HepG2 (cell line): ENCODE measurements around the gene SYNGR4. TPM values are rescaled to one million over a fixed set of nuclear protein-coding genes. Genes with fewer than 3 reads are reported as not detected.

Experiments used
- ATAC-seq: fragments of 200-7000 bp; cut with Tn5 transposase; 3 replicates; pipeline ENCODE4 v1.9.1; 2020; ENCODE audit warnings: mild to moderate bottlenecking, moderate library complexity
- BruUV-seq: library from RNA; stranded (reverse); fragments of 400-500 nt; replicated peaks from 2 replicates; lab custom pipeline; 2021; lab: Mats Ljungman, UMichigan
- CTCF ChIA-PET: fragments of 300-600 bp; formaldehyde crosslinking; extraction: SDS; loops from one replicate; lab custom pipeline; 2021; ENCODE audit warnings: low total read pairs, inconsistent platforms, low intra/inter-chr PET ratio; lab: Yijun Ruan, JAX
- POLR2A ChIA-PET: fragments of 350-600 bp; sonication (Branson Sonifier 250); formaldehyde crosslinking; loops from one replicate; lab custom pipeline; 2020; ENCODE audit warnings: antibody characterized with exemption, inconsistent platforms; lab: Yijun Ruan, JAX
- DNase-seq: peaks from one replicate; pipeline ENCODE4 v3.0.0-alpha.2; 2015; ENCODE audit warnings: low spot score
- FAIRE-seq: peaks from 3 replicates; lab custom pipeline; 2011; peaks lifted over from hg19 to GRCh38; lab: Jason Lieb, UNC
- H2AFZ ChIP-seq: one replicate; pipeline ENCODE4 v1.6.1; 2011; ENCODE audit warnings: low read length, inconsistent platforms
- H3K27ac ChIP-seq: fragments of 300-600 bp; 3 replicates; pipeline ENCODE4 v1.8.0; 2011; ENCODE audit warnings: mixed run types, mild to moderate bottlenecking, mixed read lengths, low read length, inconsistent platforms; ENCODE audit not compliant: insufficient read depth; ENCODE audit errors: extremely low read length
- H3K27me3 ChIP-seq, 2 experiments: fragments of 200-600 bp in 1 of 2; 2 replicates in 1 of 2; 3 replicates in 1 of 2; pipeline versions ENCODE4 v1.6.0 to v1.8.0; 2011; ENCODE audit warnings: low read length in 2 of 2, mild to moderate bottlenecking in 2 of 2, moderate library complexity in 2 of 2, inconsistent platforms in 1 of 2; ENCODE audit not compliant: insufficient read depth in 2 of 2, control insufficient read depth in 1 of 2
- H3K36me3 ChIP-seq, 2 experiments: fragments of 200-600 bp in 1 of 2; replicated peaks in 1 of 2; 2 replicates in 1 of 2; 3 replicates in 1 of 2; pipeline versions ENCODE4 v1.5.1 to v1.8.0; 2011; ENCODE audit warnings: low read length in 2 of 2, inconsistent platforms in 1 of 2; ENCODE audit not compliant: insufficient read depth in 2 of 2, control insufficient read depth in 1 of 2
- H3K4me1 ChIP-seq: 2 replicates; pipeline ENCODE4 v1.5.1; 2012; ENCODE audit warnings: low read length, inconsistent platforms; ENCODE audit not compliant: insufficient read depth
- H3K4me2 ChIP-seq: 2 replicates; pipeline ENCODE4 v1.6.0; 2011; ENCODE audit warnings: low read depth, low read length, inconsistent platforms
- H3K4me3 ChIP-seq, 3 experiments: fragments of 200-600 bp in 1 of 3; sonication (generic), shearing (Covaris generic) in 1 of 3; replicated peaks in 1 of 3; 2 replicates each; pipeline ENCODE4 v1.5.1; 2011 to 2016; ENCODE audit warnings: low read length in 3 of 3, inconsistent platforms in 2 of 3, low read depth in 2 of 3, mild to moderate bottlenecking in 2 of 3, control low read depth in 1 of 3, mixed read lengths in 1 of 3; ENCODE audit not compliant: insufficient read depth in 1 of 3
- H3K79me2 ChIP-seq: one replicate; pipeline ENCODE4 v1.6.1; 2011; ENCODE audit warnings: low read length, inconsistent platforms; ENCODE audit not compliant: insufficient read depth
- H3K9ac ChIP-seq: 2 replicates; pipeline ENCODE4 v1.6.0; 2011; ENCODE audit warnings: mild to moderate bottlenecking, low read depth, low read length, inconsistent platforms; ENCODE audit not compliant: insufficient read depth
- H3K9me3 ChIP-seq: 2 replicates; pipeline ENCODE4 v1.5.1; 2012; ENCODE audit warnings: mild to moderate bottlenecking, low read length
- H4K20me1 ChIP-seq: 2 replicates; pipeline ENCODE4 v1.6.0; 2011; ENCODE audit warnings: inconsistent platforms, mild to moderate bottlenecking, low read length, moderate library complexity; ENCODE audit not compliant: insufficient read depth
- ZNF180 ChIP-seq: sonication (generic); formaldehyde crosslinking; IDR thresholded peaks from 2 replicates; pipeline ENCODE4 v1.4.0; 2020; ENCODE audit warnings: low read depth, missing genetic modification reagents, borderline replicate concordance
- ZNF558 ChIP-seq: sonication (generic); formaldehyde crosslinking; IDR thresholded peaks from 2 replicates; pipeline ENCODE4 v1.9.0; 2022; ENCODE audit warnings: mild to moderate bottlenecking, missing genetic modification reagents, borderline replicate concordance
- ZNF768 ChIP-seq: sonication (generic); formaldehyde crosslinking; IDR thresholded peaks from 2 replicates; pipeline ENCODE4 v1.4.0; 2020; ENCODE audit warnings: missing genetic modification reagents
- WGBS: methylation state at CpG from one replicate; pipeline ENCODE4 v1.1.6; 2017; ENCODE audit warnings: low lambda C conversion rate; 5-methylcytosine and 5-hydroxymethylcytosine counted together
- in situ Hi-C: cut with HindIII; loops from 2 replicates; pipeline ENCODE4 v1.10.0; 2017; ENCODE audit warnings: low pct_unique_long_range_greater_than_20kb; ENCODE audit not compliant: extremely low pct_ligation_motif_present
- intact Hi-C: fragments of 100-400 bp; cut with micrococcal nuclease; formaldehyde crosslinking; loops from one replicate; pipeline ENCODE4 v1.10.0; 2022; ENCODE audit not compliant: unreplicated experiment
- polyA plus RNA-seq, 8 experiments: library from polyadenylated mRNA; depleted of rRNA in 3 of 8; stranded (reverse) in 7 of 8; unstranded in 1 of 8; fragments of >200 nt; fragmentation: Illumina TruSeq in 4 of 8; extraction: Trizol in 4 of 8; gene quantifications; 2 replicates each; pipeline versions ENCODE4 v1.2.1 to v1.2.3, GENCODE V29; 2011 to 2016; ENCODE audit warnings: low read depth in 4 of 8, missing spikeins in 1 of 8, mixed read lengths in 1 of 8; ENCODE audit not compliant: insufficient read depth in 1 of 8
- total RNA-seq, 5 experiments: library from RNA; depleted of rRNA; stranded (reverse); fragments of >200 nt; fragmentation: Illumina TruSeq; extraction: Trizol; gene quantifications; 2 replicates each; pipeline ENCODE4 v1.2.3, GENCODE V29; 2016; ENCODE audit warnings: low read depth in 1 of 5
- TF ChIP-seq, protein P1 (sequence below): sonication (generic); formaldehyde crosslinking; IDR thresholded peaks from 2 replicates; pipeline ENCODE4 v1.8.0; 2022; ENCODE audit warnings: missing genetic modification reagents, mild to moderate bottlenecking, borderline replicate concordance
- TF ChIP-seq, protein P2 (sequence below): sonication (generic); formaldehyde crosslinking; IDR thresholded peaks from 2 replicates; pipeline ENCODE4 v1.8.0; 2022; ENCODE audit warnings: missing genetic modification reagents, mild to moderate bottlenecking, moderate library complexity, borderline replicate concordance

The SYNGR4 gene
- total and polyA plus RNA-seq, 2 of the 13 experiments (the other 11 are each of a cell fraction or from before 2014, with no cell fraction given), result not detected

DNA sequence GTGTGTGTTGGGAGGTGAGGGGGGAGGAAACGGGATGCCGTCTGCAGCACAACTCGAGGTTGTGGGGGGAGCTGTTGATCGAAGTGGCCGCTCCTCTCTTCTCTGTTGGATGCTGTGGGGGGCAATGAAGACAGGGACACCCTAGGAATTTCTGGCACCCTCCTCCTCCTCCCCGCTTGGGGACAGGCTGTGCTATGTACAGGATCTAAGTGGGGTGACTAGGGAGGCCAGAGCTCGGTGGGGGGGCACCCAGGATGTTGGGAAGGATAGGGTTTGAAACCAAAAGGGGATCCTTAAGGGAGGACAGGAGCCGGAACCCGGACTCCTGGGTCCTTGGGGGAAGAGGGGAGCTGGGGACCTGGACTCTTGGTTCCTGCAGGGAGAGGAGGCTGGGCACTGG is 31.3 kb downstream of the SYNGR4 start:
- no peak overlapping the region for H3K27ac ChIP-seq
- H3K79me2 ChIP-seq, result peaks cover 8% of the 10 kb centered on the region
- H2AFZ ChIP-seq, result no peak overlapping the region
- peaks cover 83% of the 10 kb centered on the region for H3K4me1 ChIP-seq
- no peaks in the 10 kb centered on the region for H4K20me1 ChIP-seq
- DNase-seq (no peak), FAIRE-seq (no peak), ATAC-seq (no peak)
- 33% methylated on average over 9 of the region's 9 CpGs for WGBS
- BruUV-seq, result no TSS peak
- ChIA-PET CTCF (no interaction called here), POLR2A (interaction anchor here (0.8 kb wide), 1 partner anchor 32 kb away, joined by 3 read pairs; no protein-coding TSS in a partner anchor)
- TF ChIP-seq, protein P1, sequence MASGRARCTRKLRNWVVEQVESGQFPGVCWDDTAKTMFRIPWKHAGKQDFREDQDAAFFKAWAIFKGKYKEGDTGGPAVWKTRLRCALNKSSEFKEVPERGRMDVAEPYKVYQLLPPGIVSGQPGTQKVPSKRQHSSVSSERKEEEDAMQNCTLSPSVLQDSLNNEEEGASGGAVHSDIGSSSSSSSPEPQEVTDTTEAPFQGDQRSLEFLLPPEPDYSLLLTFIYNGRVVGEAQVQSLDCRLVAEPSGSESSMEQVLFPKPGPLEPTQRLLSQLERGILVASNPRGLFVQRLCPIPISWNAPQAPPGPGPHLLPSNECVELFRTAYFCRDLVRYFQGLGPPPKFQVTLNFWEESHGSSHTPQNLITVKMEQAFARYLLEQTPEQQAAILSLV, result no peak
- TF ChIP-seq ZNF180 (CRISPR knock-in tag) (no peak), ZNF558 (CRISPR knock-in tag) (no peak), ZNF768 (no peak)
- TF ChIP-seq, protein P2, sequence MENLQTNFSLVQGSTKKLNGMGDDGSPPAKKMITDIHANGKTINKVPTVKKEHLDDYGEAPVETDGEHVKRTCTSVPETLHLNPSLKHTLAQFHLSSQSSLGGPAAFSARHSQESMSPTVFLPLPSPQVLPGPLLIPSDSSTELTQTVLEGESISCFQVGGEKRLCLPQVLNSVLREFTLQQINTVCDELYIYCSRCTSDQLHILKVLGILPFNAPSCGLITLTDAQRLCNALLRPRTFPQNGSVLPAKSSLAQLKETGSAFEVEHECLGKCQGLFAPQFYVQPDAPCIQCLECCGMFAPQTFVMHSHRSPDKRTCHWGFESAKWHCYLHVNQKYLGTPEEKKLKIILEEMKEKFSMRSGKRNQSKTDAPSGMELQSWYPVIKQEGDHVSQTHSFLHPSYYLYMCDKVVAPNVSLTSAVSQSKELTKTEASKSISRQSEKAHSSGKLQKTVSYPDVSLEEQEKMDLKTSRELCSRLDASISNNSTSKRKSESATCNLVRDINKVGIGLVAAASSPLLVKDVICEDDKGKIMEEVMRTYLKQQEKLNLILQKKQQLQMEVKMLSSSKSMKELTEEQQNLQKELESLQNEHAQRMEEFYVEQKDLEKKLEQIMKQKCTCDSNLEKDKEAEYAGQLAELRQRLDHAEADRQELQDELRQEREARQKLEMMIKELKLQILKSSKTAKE (CRISPR knock-in tag), result no peak
- H3K4me2 ChIP-seq, result peak overlapping the region; percentile 44; the same call in 1 of the 2 replicates
- intact Hi-C loops, result no loop called here
- H3K36me3 ChIP-seq, result no peaks in the 10 kb centered on the region
- H3K4me3 ChIP-seq, result peak overlapping the region in 1 of 3 experiments; percentile 13; a peak in 1 of 6 replicates
- H3K9me3 ChIP-seq, result no peaks in the 10 kb centered on the region
- peaks cover 11 to 52% of the 10 kb centered on the region in 2 experiments for H3K27me3 ChIP-seq
- in situ Hi-C loops, result no loop called here
- H3K9ac ChIP-seq, result no peak overlapping the region
